Trophoblast cell (in vitro differentiated cells and primary cell): Measurements from ENCODE around the gene NONO.

Experiments
- DNase-seq, 2 donors: peaks; one replicate each; pipeline ENCODE4 v3.0.0-alpha.2; 2016
- H2AFZ ChIP-seq: 2 replicates; pipeline ENCODE4 v1.6.1; 2013; ENCODE audit warnings: low read length, moderate library complexity, mild to moderate bottlenecking; ENCODE audit not compliant: insufficient read depth, poor library complexity
- H2AK5ac ChIP-seq: 2 replicates; pipeline ENCODE4 v1.6.1; 2013; ENCODE audit warnings: mild to moderate bottlenecking, low read length
- H2BK120ac ChIP-seq: 2 replicates; pipeline ENCODE4 v1.6.1; 2013; ENCODE audit warnings: low read length, mild to moderate bottlenecking, moderate library complexity; ENCODE audit not compliant: insufficient read depth, poor library complexity
- H2BK12ac ChIP-seq: 2 replicates; pipeline ENCODE4 v1.6.1; 2013; ENCODE audit warnings: mild to moderate bottlenecking, low read length, moderate library complexity
- H2BK5ac ChIP-seq: 2 replicates; pipeline ENCODE4 v1.6.1; 2013; ENCODE audit warnings: low read length, low read depth, moderate library complexity, mild to moderate bottlenecking; ENCODE audit not compliant: poor library complexity
- H3K14ac ChIP-seq: 2 replicates; pipeline ENCODE4 v1.6.1; 2013; ENCODE audit warnings: mild to moderate bottlenecking, low read length
- H3K18ac ChIP-seq: 2 replicates; pipeline ENCODE4 v1.6.1; 2013; ENCODE audit warnings: mild to moderate bottlenecking, low read length
- H3K23ac ChIP-seq: 2 replicates; pipeline ENCODE4 v1.6.1; 2013; ENCODE audit warnings: low read length
- H3K27ac ChIP-seq: 2 replicates; pipeline ENCODE4 v1.5.1; 2013; ENCODE audit warnings: low read depth, mild to moderate bottlenecking, inconsistent platforms, low read length, moderate library complexity
- H3K27me3 ChIP-seq: 2 replicates; pipeline ENCODE4 v1.6.1; 2013; ENCODE audit warnings: inconsistent platforms, mild to moderate bottlenecking, low read length, moderate library complexity; ENCODE audit not compliant: insufficient read depth
- H3K36me3 ChIP-seq, 2 experiments: 1 replicate in 1 of 2; 2 replicates in 1 of 2; pipeline ENCODE4 v1.6.1; 2013; ENCODE audit warnings: low read length in 2 of 2, mild to moderate bottlenecking in 2 of 2, moderate library complexity in 1 of 2; ENCODE audit not compliant: insufficient read depth in 2 of 2, control insufficient read depth in 1 of 2
- H3K4ac ChIP-seq: 2 replicates; pipeline ENCODE4 v1.6.1; 2013; ENCODE audit warnings: low read depth, mild to moderate bottlenecking, low read length, moderate library complexity
- H3K4me1 ChIP-seq, 2 experiments: 1 replicate in 1 of 2; 2 replicates in 1 of 2; pipeline ENCODE4 v1.6.1; 2013; ENCODE audit warnings: low read length in 2 of 2, mild to moderate bottlenecking in 2 of 2, moderate library complexity in 1 of 2; ENCODE audit not compliant: insufficient read depth in 2 of 2, control insufficient read depth in 1 of 2
- H3K4me2 ChIP-seq: 2 replicates; pipeline ENCODE4 v1.6.1; 2013; ENCODE audit warnings: inconsistent platforms, mild to moderate bottlenecking, low read length, moderate library complexity
- H3K4me3 ChIP-seq: 2 replicates; pipeline ENCODE4 v1.5.1; 2013; ENCODE audit warnings: mild to moderate bottlenecking, low read depth, low read length, inconsistent platforms
- H3K79me1 ChIP-seq: one replicate; pipeline ENCODE4 v1.6.1; 2013; ENCODE audit warnings: low read length
- H3K79me2 ChIP-seq: 2 replicates; pipeline ENCODE4 v1.6.1; 2013; ENCODE audit warnings: low read length, mild to moderate bottlenecking; ENCODE audit not compliant: control insufficient read depth, insufficient read depth, poor library complexity
- H3K9ac ChIP-seq: 2 replicates; pipeline ENCODE4 v1.6.1; 2013; ENCODE audit warnings: mild to moderate bottlenecking, low read length
- H3K9me3 ChIP-seq: 2 replicates; pipeline ENCODE4 v1.6.1; 2013; ENCODE audit warnings: low read depth, mild to moderate bottlenecking, control low read depth, inconsistent platforms, low read length; ENCODE audit not compliant: insufficient read depth
- H4K12ac ChIP-seq: 2 replicates; pipeline ENCODE4 v1.6.1; 2013; ENCODE audit warnings: low read depth, mild to moderate bottlenecking, low read length, moderate library complexity
- H4K8ac ChIP-seq: 2 replicates; pipeline ENCODE4 v1.6.1; 2013; ENCODE audit warnings: low read depth, mild to moderate bottlenecking, low read length, moderate library complexity
- H4K91ac ChIP-seq: one replicate; pipeline ENCODE4 v1.6.1; 2013; ENCODE audit warnings: low read depth, mild to moderate bottlenecking, low read length, moderate library complexity
- WGBS: extraction: QIAGEN DNeasy Blood & Tissue Kit; methylation state at CpG from one replicate; pipeline ENCODE4 v1.1.7; 2013; ENCODE audit warnings: missing lambda C conversion rate; ENCODE audit not compliant: insufficient read length, insufficient coverage; ENCODE audit errors: extremely low coverage; 5-methylcytosine and 5-hydroxymethylcytosine counted together

NONO gene

DNA sequence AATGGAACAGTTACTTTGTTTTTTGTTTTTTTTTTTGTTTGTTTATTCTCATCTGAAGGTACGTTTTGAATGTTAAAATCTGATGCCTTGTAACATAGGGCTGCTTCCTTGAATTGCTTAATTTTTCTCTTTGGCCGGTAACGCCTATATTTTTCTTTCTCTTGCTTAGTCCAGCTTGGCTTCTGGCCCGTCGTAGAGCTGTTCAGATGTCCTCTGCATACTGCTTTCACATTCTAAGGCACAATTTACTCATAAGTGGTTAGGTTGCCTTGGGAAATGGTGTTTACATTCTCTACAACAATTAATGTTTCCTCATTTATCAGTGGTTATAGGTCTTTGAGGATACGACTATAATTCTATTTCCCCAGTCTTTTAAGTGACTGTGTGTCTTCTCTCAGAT is 7.9 kb downstream of the NONO start:
- Histone ChIP-seq H3K4ac (no peak overlapping the region), H2AFZ (no peak overlapping the region), H2BK120ac (no peak overlapping the region), H3K27ac (no peak overlapping the region), H3K14ac (no peak overlapping the region), H3K9ac (no peak overlapping the region), H3K9me3 (no peaks in the 10 kb centered on the region), H2BK12ac (no peak overlapping the region), H3K79me1 (no peaks in the 10 kb centered on the region), H3K4me3 (no peak overlapping the region), H4K91ac (no peak overlapping the region), H3K23ac (no peak overlapping the region), H3K27me3 (no peaks in the 10 kb centered on the region), H3K36me3 (peaks cover 43% of the 10 kb centered on the region in 2 experiments), H2AK5ac (no peak overlapping the region), H3K4me2 (no peak overlapping the region), H3K4me1 (peaks cover 0 to 2% of the 10 kb centered on the region in 2 experiments), H3K18ac (no peak overlapping the region), H4K12ac (no peak overlapping the region), H2BK5ac (no peak overlapping the region), H4K8ac (no peak overlapping the region), H3K79me2 (peaks cover 4% of the 10 kb centered on the region)
- no CpG with 5 or more reads among the region's 6 CpGs for WGBS
- DNase-seq, result no peak

DNA sequence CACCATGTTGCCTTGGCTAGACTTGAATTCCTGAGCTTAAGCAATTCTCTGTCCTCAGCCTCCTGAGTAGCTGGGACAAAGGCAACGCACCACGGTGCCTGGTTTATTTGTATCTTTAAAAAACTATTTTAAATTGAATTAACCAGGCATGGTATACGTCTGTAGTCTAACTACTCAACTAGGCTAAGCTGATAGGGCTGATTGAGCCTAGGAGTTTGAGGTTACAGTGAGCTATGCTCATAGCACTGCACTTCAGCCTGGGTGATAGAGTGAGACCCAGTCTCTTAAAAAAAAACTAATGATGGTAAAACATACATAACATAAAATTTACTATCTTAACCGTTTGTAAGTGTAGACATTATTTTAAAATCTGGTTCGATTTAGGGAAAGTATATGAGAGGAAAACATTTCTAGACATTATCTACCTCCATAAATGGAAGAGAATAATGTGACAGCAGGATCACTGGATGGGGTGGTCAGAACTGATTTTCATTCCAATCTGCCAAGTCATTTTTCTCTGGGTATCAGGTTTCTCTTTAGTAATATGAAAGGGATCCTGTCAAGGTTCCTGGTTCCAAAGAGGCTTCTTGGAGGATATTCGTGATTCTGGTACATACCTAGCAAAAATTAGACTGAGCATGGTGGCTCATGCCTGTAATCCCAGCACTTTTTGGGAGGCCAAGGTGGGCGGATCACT is 9.4 kb downstream of the NONO start:
- Histone ChIP-seq H3K9me3 (no peaks in the 10 kb centered on the region), H3K27ac (no peak overlapping the region), H2BK5ac (no peak overlapping the region), H3K4ac (no peak overlapping the region), H2BK12ac (no peak overlapping the region), H2BK120ac (no peak overlapping the region), H3K14ac (no peak overlapping the region), H2AFZ (no peak overlapping the region), H3K9ac (no peak overlapping the region), H2AK5ac (no peak overlapping the region), H4K12ac (no peak overlapping the region), H3K18ac (no peak overlapping the region), H3K79me2 (no peaks in the 10 kb centered on the region), H3K4me1 (no peaks in the 10 kb centered on the region), H3K27me3 (no peaks in the 10 kb centered on the region), H4K91ac (no peak overlapping the region), H3K4me3 (no peak overlapping the region), H3K79me1 (no peaks in the 10 kb centered on the region), H3K23ac (no peak overlapping the region), H3K36me3 (peaks cover 48 to 50% of the 10 kb centered on the region in 2 experiments), H3K4me2 (no peak overlapping the region), H4K8ac (no peak overlapping the region)
- no peak for DNase-seq
- no CpG with 5 or more reads among the region's 7 CpGs for WGBS

DNA sequence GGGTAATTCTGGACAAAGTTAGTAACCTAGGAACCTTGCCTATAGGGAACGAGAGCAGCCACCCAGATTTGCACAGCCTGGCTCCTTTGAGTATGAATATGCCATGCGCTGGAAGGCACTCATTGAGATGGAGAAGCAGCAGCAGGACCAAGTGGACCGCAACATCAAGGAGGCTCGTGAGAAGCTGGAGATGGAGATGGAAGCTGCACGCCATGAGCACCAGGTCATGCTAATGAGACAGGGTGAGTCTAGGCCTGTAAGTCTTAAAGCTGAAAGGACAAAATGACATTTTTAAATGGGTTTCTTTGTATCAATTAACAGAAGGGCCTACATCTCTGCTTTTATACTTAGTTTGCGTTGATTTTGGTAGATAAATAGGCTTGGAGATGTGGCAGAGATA is 13.4 kb downstream of the NONO start:
- H4K91ac ChIP-seq, result no peak overlapping the region
- WGBS, result no CpG with 5 or more reads among the region's 6 CpGs
- H3K27me3 ChIP-seq, result no peaks in the 10 kb centered on the region
- H3K79me1 ChIP-seq, result no peaks in the 10 kb centered on the region
- H3K18ac ChIP-seq, result no peak overlapping the region
- no peak overlapping the region for H2BK5ac ChIP-seq
- no peak overlapping the region for H3K14ac ChIP-seq
- H3K36me3 ChIP-seq, result peaks cover 51 to 64% of the 10 kb centered on the region in 2 experiments
- H3K4me3 ChIP-seq, result no peak overlapping the region
- no peaks in the 10 kb centered on the region for H3K79me2 ChIP-seq
- no peak overlapping the region for H2AK5ac ChIP-seq
- no peaks in the 10 kb centered on the region for H3K9me3 ChIP-seq
- no peak for DNase-seq
- no peak overlapping the region for H2BK12ac ChIP-seq
- H3K23ac ChIP-seq, result no peak overlapping the region
- H4K8ac ChIP-seq, result no peak overlapping the region
- H3K9ac ChIP-seq, result no peak overlapping the region
- no peak overlapping the region for H2BK120ac ChIP-seq
- no peak overlapping the region for H2AFZ ChIP-seq
- no peaks in the 10 kb centered on the region for H3K4me1 ChIP-seq
- H3K4me2 ChIP-seq, result no peak overlapping the region
- H3K4ac ChIP-seq, result no peak overlapping the region
- no peak overlapping the region for H3K27ac ChIP-seq
- no peak overlapping the region for H4K12ac ChIP-seq

DNA sequence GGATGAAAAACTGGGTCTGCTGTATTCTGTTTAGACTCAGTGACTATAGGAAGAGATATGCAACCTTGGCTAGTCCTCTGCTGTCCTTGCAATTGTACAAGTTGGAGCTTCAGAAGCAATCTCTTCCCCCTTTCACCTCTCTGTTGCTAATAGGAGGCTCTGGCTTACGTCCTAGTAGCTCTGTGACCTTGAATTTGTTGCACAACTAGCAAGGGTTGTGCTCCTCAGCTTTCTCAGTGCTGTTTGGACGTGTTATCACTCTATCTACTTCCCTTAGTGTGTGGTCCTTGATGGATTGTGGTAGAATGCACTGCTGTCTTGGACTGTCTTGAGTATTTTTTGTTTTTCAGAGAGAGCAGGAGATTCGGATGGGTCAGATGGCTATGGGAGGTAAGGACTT is 14.7 kb downstream of the NONO start:
- no peak overlapping the region for H4K91ac ChIP-seq
- no peaks in the 10 kb centered on the region for H3K9me3 ChIP-seq
- H3K4me1 ChIP-seq, result no peaks in the 10 kb centered on the region
- no peak overlapping the region for H3K9ac ChIP-seq
- H2AFZ ChIP-seq, result no peak overlapping the region
- no peak overlapping the region for H2BK120ac ChIP-seq
- H2BK12ac ChIP-seq, result no peak overlapping the region
- H3K27me3 ChIP-seq, result no peaks in the 10 kb centered on the region
- no peak overlapping the region for H3K27ac ChIP-seq
- H3K4ac ChIP-seq, result no peak overlapping the region
- H4K8ac ChIP-seq, result no peak overlapping the region
- no peak overlapping the region for H2AK5ac ChIP-seq
- no peak overlapping the region for H3K4me2 ChIP-seq
- peaks cover 48 to 57% of the 10 kb centered on the region in 2 experiments for H3K36me3 ChIP-seq
- no peak overlapping the region for H3K23ac ChIP-seq
- no peak overlapping the region for H4K12ac ChIP-seq
- H2BK5ac ChIP-seq, result no peak overlapping the region
- no peaks in the 10 kb centered on the region for H3K79me2 ChIP-seq
- no peak overlapping the region for H3K14ac ChIP-seq
- H3K79me1 ChIP-seq, result no peaks in the 10 kb centered on the region
- no CpG with 5 or more reads among the region's 3 CpGs for WGBS
- H3K18ac ChIP-seq, result no peak overlapping the region
- no peak for DNase-seq
- H3K4me3 ChIP-seq, result no peak overlapping the region
